LNCAP (cell line): Measurements from ENCODE around the gene CACNA1C.

Experiments used
- CTCF ChIP-seq: fragments of 450-650 bp; IDR thresholded peaks from 2 replicates; pipeline ENCODE4 v1.5.1; 2017; ENCODE audit warnings: mild to moderate bottlenecking

Gene CACNA1C

DNA sequence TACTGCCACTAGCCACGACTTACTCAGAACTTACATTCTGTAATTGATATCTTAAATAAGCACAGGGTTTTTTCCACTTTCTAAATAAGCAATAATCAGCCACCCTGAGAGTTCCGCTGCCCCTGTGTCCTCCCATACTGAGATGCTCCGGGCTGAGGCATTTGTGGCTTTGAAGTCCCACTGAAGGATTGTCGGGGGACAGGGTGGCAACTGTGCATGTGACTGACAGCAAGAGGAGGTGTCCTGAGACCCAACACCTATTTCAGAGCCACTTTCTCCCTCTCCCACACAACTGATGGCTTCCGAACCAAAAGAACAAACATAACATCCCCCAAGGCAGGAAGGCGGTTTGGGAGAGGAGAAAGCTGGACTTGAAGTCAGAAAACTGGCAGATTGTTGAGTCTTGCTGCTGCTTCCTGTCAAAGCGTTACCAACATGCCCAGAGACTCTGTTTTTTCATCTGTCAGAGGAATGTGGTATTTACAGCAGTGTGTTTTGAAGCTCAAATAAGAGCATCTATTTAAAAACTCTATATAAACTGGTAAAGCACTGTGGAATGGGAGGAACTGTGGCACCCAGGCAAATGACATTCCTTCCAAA is 584.1 kb downstream of the CACNA1C start:
- TF ChIP-seq CTCF = no peak

DNA sequence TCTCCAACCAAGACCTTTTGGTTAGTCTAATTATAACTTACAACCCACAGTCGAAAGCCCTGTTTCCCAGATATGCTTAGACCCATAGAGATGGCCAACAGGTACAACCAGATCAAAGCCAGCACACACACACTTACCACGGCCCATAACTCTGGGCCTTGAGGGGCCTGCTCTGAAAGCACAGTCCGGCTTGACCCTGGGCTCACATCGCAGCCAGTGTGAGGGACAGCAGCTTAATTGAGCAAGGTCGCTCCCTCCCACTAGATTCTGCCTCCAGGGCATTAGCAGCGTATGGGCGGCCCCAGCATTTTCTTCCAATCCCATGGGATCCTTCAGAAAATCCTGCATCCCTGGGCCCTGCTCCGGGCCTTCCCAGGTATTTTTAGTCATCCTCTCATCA is 584.6 kb downstream of the CACNA1C start:
- TF ChIP-seq CTCF = no peak

DNA sequence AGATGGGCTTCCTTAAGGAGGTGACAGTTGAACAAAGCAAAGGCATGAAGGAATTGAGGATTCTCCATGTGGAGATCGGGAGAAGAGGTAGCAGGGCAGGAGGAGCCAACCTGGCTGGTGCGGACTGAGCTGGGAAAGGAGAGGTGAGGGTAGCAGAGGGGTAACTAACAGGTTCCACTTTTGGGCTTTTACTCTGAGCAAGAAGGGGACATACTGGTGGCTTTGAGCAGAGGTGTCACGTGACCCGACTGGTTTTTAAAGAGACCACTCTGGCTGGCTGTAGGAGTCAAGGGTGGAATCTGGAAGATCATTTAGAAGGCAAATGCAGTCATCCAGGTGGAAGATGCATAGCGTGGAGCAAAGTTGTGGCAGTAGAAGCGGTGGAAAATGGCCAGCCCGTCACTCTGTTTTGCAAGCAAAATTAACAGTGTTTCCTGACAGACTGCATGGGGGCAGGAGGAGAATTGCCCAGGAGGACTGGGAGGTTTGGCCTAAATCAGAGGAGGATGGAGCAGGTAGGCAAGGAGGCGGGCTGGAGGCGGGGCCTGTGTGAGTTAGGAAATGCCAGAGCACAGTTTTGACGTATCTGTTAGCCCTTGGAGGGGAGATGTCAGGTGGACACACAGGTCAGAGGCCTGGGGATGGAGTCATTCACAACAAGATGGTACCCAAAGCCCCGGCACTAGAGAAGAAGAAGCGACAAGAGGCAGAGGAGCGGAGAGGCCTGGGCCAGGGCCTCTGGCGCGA is 585.7 kb downstream of the CACNA1C start:
- no peak for TF ChIP-seq CTCF

- no peak for TF ChIP-seq CTCF
These were observed 586.2 kb downstream of the CACNA1C start for GRCh38 chr12:2639020-2639298.

- no peak for TF ChIP-seq CTCF
These were observed 587.5 kb downstream of the CACNA1C start for GRCh38 chr12:2640281-2640680.

- TF ChIP-seq CTCF = no peak
These were observed 587.9 kb downstream of the CACNA1C start for GRCh38 chr12:2640709-2641108.

GRCh38 chr12:2641207-2641606 is 588.4 kb downstream of the CACNA1C start:
- no peak; the same call in 1 of the 2 replicates for TF ChIP-seq CTCF
